ENCODE data around the gene CACNB1.

The CACNB1 gene

DNA sequence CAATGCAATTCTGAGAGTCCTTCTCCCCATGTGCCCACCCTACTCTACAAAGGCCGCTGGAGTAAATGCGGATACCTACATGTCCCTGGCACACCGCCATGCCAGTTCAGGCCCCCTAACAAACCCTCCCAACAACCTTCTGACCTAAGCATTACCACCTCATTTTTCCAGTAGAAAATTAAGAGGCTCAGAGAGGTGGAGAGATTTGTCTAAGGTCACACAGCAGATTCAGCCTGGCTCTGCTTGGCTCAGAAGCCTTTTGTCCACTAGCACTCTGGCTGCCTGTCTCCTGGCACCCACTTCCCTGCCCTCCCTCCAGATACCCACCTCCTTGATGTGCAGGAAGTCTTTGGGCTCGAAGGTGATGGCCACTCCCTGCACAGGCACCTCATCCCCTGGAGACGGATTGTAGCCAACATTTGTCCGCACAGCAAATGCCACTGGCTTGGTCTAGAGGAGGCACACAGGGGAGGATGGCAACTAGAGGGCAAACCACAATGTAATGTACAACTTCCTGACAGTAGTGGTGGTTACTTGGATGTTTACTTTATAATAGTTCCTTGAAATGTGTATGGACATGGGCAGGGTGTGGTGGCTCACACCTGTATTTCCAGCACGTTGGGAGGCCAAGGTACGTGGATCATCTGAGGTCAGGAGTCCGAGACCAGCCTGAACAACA, 10.2 kb downstream of the CACNB1 start:
- ATAC-seq = no peak
- TF ChIP-seq ZFP3 (CRISPR knock-in tag; IDR thresholded peaks at IDR 0.05) (no peak), GLIS3 (CRISPR knock-in tag; IDR thresholded peaks at IDR 0.05) (no peak), PPARA (CRISPR knock-in tag; IDR thresholded peaks at IDR 0.05; ENCODE audit: borderline replicate concordance) (no peak), ZNF70 (CRISPR knock-in tag; IDR thresholded peaks at IDR 0.05) (no peak), OSR1 (CRISPR knock-in tag; IDR thresholded peaks at IDR 0.05) (no peak), ESRRG (CRISPR knock-in tag; IDR thresholded peaks at IDR 0.05) (no peak)
- TF ChIP-seq, protein P1, sequence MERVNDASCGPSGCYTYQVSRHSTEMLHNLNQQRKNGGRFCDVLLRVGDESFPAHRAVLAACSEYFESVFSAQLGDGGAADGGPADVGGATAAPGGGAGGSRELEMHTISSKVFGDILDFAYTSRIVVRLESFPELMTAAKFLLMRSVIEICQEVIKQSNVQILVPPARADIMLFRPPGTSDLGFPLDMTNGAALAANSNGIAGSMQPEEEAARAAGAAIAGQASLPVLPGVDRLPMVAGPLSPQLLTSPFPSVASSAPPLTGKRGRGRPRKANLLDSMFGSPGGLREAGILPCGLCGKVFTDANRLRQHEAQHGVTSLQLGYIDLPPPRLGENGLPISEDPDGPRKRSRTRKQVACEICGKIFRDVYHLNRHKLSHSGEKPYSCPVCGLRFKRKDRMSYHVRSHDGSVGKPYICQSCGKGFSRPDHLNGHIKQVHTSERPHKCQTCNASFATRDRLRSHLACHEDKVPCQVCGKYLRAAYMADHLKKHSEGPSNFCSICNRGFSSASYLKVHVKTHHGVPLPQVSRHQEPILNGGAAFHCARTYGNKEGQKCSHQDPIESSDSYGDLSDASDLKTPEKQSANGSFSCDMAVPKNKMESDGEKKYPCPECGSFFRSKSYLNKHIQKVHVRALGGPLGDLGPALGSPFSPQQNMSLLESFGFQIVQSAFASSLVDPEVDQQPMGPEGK (CRISPR knock-in tag; IDR thresholded peaks at IDR 0.05; ENCODE audit: borderline replicate concordance) = no peak

DNA sequence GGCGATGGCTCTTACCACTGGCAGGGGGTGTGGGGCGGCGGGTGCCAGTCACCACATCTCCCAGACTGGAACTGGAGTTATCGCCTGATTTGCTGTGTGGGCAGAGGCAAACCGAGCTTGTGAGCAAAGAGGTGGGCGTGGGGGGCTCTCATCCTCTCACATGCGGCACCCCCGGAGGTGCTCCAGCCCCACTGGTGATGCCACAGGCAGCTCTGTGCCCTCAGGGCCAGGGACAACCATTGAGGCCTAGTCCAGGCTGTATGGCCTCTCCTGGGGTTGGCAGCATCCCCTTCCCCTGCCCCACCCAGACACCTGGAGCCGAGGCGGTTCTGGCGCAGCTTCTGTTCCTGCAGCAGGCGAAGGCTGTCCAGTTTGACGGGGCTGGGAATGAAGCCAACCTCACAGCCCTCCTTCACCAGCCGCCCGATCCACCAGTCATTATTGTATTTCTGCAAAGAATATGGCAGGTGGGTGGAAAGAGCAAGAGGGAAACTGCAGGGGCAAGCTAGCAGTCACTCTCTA, 10.9 kb downstream of the CACNB1 start:
- ATAC-seq = no peak

GRCh38 chr17:39183720-39184119, 13.7 kb downstream of the CACNB1 start:
- no peak for ATAC-seq
- no peak for TF ChIP-seq ARNTL (CRISPR knock-in tag; IDR thresholded peaks at IDR 0.05; ENCODE audit: borderline replicate concordance, low read depth)
- no peak for TF ChIP-seq ZNF8 (CRISPR knock-in tag; IDR thresholded peaks at IDR 0.05)
- TF ChIP-seq, protein P2, sequence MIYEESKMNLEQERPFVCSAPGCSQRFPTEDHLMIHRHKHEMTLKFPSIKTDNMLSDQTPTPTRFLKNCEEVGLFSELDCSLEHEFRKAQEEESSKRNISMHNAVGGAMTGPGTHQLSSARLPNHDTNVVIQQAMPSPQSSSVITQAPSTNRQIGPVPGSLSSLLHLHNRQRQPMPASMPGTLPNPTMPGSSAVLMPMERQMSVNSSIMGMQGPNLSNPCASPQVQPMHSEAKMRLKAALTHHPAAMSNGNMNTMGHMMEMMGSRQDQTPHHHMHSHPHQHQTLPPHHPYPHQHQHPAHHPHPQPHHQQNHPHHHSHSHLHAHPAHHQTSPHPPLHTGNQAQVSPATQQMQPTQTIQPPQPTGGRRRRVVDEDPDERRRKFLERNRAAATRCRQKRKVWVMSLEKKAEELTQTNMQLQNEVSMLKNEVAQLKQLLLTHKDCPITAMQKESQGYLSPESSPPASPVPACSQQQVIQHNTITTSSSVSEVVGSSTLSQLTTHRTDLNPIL (CRISPR knock-in tag; IDR thresholded peaks at IDR 0.05; ENCODE audit: low read depth) = no peak
- no peak for TF ChIP-seq BACH2 (CRISPR knock-in tag; IDR thresholded peaks at IDR 0.05; ENCODE audit: borderline replicate concordance)
- TF ChIP-seq, protein P3, sequence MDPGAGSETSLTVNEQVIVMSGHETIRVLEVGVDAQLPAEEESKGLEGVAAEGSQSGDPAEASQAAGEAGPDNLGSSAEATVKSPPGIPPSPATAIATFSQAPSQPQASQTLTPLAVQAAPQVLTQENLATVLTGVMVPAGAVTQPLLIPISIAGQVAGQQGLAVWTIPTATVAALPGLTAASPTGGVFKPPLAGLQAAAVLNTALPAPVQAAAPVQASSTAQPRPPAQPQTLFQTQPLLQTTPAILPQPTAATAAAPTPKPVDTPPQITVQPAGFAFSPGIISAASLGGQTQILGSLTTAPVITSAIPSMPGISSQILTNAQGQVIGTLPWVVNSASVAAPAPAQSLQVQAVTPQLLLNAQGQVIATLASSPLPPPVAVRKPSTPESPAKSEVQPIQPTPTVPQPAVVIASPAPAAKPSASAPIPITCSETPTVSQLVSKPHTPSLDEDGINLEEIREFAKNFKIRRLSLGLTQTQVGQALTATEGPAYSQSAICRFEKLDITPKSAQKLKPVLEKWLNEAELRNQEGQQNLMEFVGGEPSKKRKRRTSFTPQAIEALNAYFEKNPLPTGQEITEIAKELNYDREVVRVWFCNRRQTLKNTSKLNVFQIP (CRISPR knock-in tag; IDR thresholded peaks at IDR 0.05; ENCODE audit: borderline replicate concordance, low read depth) = no peak
- TF ChIP-seq ZFP3 (CRISPR knock-in tag; IDR thresholded peaks at IDR 0.05) = no peak
- no peak for TF ChIP-seq ZC3H10 (CRISPR knock-in tag; IDR thresholded peaks at IDR 0.05)
- no peak for TF ChIP-seq PPARA (CRISPR knock-in tag; IDR thresholded peaks at IDR 0.05; ENCODE audit: borderline replicate concordance)
- TF ChIP-seq, protein P4, sequence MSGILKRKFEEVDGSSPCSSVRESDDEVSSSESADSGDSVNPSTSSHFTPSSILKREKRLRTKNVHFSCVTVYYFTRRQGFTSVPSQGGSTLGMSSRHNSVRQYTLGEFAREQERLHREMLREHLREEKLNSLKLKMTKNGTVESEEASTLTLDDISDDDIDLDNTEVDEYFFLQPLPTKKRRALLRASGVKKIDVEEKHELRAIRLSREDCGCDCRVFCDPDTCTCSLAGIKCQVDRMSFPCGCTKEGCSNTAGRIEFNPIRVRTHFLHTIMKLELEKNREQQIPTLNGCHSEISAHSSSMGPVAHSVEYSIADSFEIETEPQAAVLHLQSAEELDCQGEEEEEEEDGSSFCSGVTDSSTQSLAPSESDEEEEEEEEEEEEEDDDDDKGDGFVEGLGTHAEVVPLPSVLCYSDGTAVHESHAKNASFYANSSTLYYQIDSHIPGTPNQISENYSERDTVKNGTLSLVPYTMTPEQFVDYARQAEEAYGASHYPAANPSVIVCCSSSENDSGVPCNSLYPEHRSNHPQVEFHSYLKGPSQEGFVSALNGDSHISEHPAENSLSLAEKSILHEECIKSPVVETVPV (CRISPR knock-in tag; IDR thresholded peaks at IDR 0.05) = no peak
- no peak for TF ChIP-seq TCF4 (CRISPR knock-in tag; IDR thresholded peaks at IDR 0.05; ENCODE audit: borderline replicate concordance)
- TF ChIP-seq GLIS3 (CRISPR knock-in tag; IDR thresholded peaks at IDR 0.05) = no peak
- TF ChIP-seq ZFP30 (CRISPR knock-in tag; IDR thresholded peaks at IDR 0.05) = no peak
- TF ChIP-seq SNAI2 (CRISPR knock-in tag; IDR thresholded peaks at IDR 0.05) = no peak
- TF ChIP-seq OSR1 (CRISPR knock-in tag; IDR thresholded peaks at IDR 0.05) = no peak
- TF ChIP-seq ZNF565 (CRISPR knock-in tag; conservative IDR thresholded peaks at IDR 0.05; ENCODE audit: low read depth) = no peak
- no peak for TF ChIP-seq ISL1 (CRISPR knock-in tag; IDR thresholded peaks at IDR 0.05)

More for the DNA sequence above, 10.9 kb downstream of the CACNB1 start:
- TF ChIP-seq ZFP30 (CRISPR knock-in tag; IDR thresholded peaks at IDR 0.05) (no peak), TOX (CRISPR knock-in tag; IDR thresholded peaks at IDR 0.05; ENCODE audit: borderline replicate concordance) (no peak), ZC3H10 (CRISPR knock-in tag; IDR thresholded peaks at IDR 0.05) (no peak), SNAI2 (CRISPR knock-in tag; IDR thresholded peaks at IDR 0.05) (no peak), ZNF70 (CRISPR knock-in tag; IDR thresholded peaks at IDR 0.05) (no peak)
- TF ChIP-seq, protein P4 (CRISPR knock-in tag; IDR thresholded peaks at IDR 0.05) = no peak
- TF ChIP-seq, protein P2 (CRISPR knock-in tag; IDR thresholded peaks at IDR 0.05; ENCODE audit: low read depth) = no peak
- TF ChIP-seq, protein P1 (CRISPR knock-in tag; IDR thresholded peaks at IDR 0.05; ENCODE audit: borderline replicate concordance) = no peak

All from SK-N-SH treated with all-trans-retinoic acid at 6 μM for 48 hours (cell line).